ENCODE measurements around the gene PHACTR1.

DNA sequence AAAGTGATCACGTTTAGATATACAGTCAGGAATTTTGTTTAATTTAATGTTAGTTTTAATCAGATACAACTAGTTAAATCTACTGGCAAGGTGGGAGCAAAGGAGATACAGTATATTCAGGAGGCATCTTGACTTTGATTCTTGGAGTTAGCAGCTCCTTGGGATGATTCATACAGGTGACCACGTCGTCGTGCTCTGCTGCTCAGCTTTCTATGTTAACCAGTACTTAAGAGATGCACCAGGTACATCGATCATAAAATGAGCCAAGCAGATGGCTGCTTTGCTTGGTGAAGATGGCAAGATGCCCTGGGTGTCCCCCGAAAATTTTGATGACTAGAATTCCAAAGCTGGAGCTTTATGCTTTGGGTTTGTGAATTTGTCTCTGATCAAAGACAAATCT, 547.1 kb downstream of the PHACTR1 start:
- TF ChIP-seq CTCF (IDR thresholded peaks at IDR 0.05; ENCODE audit: low read depth, low read length, missing input control) (no peak), HNF4G (IDR thresholded peaks at IDR 0.05) (no peak), RAD21 (IDR thresholded peaks at IDR 0.05) (no peak), REST (IDR thresholded peaks at IDR 0.05) (no peak), MAX (IDR thresholded peaks at IDR 0.05) (no peak), SP1 (IDR thresholded peaks at IDR 0.05) (no peak), EGR1 (IDR thresholded peaks at IDR 0.05; ENCODE audit: low read depth in 2 of 2) (no peak)

All from liver (tissue), 3 donors.